GM21526 (cell line): ENCODE data around the gene HMCN1.
"Not testable (repeated sequence)": the region's sequence is repeated elsewhere in the genome, so short reads cannot be mapped to it uniquely, and the experiment has no call there.

Experiments
- ATAC-seq: cut with Tn5 transposase; IDR thresholded peaks from one replicate; pipeline ENCODE4 v1.9.1; 2021; ENCODE audit warnings: moderate library complexity; ENCODE audit not compliant: unreplicated experiment, low FRiP score

HMCN1 gene

DNA sequence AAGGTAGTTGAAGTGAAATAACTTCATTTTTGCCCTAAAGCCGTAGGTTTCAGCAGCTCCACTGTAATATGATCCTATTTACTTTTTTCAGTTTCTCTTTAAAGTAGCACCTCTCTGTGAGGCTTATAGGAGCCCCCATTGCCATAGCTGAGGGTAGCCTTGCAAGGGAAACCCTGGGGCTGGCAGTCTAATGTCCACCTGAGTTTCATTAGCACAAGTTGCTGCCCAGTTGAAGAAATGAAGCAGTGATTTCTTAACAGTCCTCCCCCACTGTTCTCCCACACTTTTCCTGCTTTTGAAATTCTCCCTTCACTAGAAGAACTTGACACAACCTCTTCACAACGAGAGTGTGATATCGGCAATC lies 1.5 kb downstream of the HMCN1 start:
- ATAC-seq = no peak

DNA sequence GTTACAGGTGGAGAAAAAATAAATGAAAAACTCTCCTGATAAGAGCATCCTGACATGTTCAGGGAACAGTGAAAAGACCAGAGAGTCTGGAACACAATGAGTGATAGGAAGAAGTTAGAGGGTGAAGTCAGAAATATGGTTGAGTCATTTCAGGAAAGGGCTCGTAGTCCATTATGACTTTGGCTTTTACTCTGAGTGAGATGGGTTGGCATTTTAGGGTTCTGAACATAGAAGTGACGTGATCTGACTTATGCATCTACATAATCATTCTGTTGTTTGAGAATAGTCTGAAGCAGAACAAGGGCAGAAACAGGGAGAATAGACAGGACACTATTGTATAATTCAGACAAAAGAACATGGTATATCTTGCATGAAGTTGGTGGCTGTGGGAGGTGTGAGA lies 5.8 kb downstream of the HMCN1 start:
- ATAC-seq = no peak

DNA sequence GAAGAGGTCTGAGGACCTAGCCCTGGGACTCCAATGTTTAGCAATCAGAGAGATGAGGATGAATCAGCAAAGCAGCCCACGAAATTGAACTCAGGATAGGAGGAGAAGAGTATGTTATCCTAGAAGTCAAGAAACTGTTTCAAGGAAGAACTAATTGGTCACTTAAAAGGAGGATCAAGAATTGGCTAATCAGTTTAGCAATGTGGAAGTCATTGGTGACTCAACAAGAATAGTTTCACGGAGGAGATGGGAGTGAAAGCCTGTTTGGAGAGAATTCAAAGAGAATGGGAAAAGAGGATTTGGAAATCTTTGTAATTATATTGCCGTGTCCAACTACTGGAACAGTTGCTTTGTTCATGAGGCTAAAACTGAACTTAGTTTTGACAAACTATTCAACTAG lies 7.4 kb downstream of the HMCN1 start:
- no peak for ATAC-seq

DNA sequence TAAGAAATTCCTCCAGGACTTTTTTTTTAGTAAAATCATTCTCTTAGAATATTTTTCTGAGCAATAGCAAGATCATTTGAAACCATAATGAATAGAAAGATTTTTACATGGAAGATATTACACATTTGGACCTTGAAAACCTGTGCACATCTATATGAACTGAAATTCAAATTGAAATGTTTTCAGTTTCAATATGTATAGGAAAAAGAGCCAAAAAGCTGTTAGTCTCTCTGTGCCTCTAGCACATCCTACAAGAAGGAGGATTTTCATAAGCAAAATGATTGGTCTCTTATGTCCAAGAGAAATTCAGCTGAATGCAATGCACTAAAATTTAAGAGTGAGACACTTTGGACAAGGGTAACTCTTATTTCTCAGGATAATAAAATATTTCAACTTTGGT lies 8.2 kb downstream of the HMCN1 start:
- no peak for ATAC-seq

DNA sequence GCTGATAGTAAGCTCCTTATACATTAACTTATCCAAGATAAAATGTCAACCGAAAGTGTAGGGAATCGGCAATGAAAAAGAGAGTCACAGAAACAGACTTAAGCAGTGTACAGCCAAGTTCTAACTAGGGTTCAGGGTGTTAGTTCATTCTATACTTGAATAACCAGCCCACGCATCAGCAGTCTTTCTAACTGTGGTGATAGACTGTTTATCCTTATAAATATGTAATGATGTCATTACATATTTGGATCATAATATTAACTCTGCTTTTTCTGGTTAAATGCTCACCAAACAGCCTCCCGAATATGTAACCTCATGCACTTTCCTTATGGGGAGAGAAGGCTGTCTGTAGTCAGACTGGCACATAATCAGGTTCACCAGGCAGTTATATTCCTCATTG lies 11.0 kb downstream of the HMCN1 start:
- ATAC-seq = no peak

DNA sequence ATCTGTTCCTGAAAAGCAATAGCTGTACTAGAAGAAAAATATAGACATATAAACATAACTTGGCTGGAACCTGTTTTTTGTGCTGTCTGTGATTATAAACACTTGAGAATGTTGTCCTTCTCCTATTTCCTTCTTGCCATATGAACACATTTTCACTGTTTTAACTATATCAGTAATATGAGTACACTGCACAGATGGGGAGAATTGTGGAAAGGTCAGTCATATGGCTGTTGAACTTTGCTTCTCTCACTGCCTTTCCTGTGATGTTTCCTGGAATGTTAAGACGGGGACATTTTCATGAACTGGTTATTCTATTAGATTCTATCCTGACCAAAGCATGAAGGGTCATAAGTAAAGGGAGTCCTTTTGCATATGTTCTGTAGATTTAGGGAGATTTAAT lies 24.9 kb downstream of the HMCN1 start:
- ATAC-seq = no peak

DNA sequence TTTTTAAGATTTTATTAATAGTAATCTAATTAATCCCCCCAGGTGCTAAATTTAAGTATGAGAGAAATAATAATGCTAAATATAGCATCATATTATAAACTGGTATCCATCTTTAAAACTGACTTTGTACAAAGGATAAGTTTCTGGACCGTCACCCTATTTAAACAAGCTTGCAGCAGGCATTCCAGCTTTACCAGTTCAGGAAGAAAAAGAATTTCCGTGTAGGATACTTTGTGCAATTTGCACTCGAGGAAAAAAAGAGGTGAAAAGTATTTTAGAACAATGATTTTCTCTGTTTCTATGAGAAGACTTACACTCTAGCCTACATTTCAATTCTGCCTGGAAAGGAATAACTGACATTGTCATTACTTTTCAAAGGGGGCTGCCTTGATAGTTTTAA lies 27.6 kb downstream of the HMCN1 start:
- ATAC-seq = no peak

DNA sequence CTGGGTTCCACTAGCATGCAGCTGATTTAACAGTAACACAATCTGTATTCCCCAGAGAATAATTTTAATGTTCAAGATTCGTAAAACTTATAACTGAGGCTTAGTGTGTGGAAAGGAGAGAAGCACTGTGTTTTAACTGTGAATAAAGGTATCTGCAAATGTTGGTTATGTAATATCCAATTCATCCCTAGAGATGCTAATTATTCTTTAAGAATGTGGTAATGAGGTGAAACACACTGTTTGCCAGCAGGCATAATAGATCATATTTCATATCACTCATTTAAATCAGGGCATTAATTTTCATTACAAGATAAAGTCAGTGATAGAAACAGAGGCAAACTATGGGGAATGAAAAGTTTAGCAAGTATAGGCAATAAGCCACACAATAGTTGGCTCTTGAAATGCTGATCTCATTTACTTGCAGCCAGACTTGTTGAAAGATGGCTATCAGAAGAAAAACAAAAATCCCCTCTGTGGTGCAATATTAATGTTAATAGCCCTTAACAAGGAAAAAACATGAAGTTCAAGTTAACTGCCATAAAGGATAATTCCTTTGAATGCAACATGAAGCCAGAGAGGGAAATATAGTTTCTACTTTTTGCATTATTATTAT lies 33.4 kb downstream of the HMCN1 start:
- no peak for ATAC-seq

DNA sequence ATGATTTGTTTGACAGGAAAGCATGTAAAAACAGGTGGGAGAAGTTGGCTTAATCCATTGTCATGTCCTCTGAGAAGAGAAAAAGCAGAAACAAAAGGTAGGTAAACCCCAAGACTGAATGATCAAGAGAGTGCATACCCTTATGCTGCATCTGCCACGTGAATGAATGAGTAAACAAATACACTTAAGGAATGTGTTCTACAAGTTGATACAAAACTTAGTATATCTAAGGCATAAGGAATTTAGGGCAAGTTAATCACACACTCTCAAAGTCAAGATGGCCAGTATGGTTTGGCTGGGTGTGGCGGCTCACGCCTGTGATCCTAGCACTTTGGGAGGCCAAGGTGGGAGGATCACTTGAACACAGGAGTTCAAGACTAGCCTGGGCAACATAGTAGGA lies 34.2 kb downstream of the HMCN1 start:
- no peak for ATAC-seq

DNA sequence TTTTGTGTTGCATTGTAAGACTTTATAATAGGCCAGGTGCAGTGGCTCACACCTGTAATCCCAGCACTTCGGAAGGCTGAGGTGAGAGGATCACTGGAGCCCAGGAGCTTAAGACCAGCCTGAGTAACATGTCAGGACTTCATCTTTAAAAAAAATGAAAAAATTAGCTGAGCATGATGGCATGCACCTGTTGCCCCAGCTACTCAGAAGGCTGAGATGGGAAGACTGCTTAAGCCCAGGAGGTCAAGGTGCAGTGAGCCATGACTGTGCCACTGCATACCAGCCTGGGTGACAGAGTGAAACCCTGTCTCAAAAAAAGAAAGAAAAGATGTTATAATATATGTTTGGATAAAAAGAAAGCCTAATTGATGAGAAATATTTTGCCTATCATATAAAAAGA lies 34.9 kb downstream of the HMCN1 start:
- no peak for ATAC-seq

DNA sequence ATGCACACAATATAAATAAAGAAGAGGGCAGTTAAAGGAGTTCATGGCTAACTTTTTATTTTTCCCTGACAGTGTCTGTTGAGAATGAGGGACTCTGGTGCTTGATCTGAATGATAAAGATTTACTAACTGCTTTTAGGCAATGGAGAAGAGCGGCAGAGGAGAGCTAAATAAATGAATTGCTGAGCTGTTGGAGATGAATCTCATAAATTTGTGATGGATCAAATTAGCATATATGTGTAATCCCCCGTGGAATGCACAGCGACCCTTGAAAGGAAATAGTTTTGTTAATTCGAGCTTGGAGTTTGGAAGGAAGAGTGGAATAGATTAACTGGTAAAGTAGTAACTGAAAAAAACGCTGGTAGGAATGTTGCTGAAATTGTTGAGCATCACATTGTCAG lies 40.2 kb downstream of the HMCN1 start:
- no peak for ATAC-seq

DNA sequence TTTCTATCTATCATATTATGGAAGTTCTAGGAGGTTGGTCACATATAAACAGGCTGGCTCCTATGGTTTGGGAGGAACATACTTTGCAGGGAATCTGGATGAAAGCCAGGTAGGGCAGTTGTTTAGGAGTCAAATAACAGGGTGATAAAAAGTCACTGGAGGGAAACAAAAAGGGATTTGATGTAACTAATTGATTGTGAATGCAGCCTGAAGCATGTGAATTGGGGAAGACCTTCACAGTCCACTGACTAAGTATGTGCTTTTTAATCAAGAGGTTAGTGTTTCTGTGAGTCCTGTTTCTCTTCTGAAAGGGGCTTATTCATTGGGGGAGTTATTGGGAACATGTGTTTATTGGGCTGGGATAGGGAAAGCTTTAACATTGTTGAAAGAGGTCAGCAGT lies 41.3 kb downstream of the HMCN1 start:
- no peak for ATAC-seq

DNA sequence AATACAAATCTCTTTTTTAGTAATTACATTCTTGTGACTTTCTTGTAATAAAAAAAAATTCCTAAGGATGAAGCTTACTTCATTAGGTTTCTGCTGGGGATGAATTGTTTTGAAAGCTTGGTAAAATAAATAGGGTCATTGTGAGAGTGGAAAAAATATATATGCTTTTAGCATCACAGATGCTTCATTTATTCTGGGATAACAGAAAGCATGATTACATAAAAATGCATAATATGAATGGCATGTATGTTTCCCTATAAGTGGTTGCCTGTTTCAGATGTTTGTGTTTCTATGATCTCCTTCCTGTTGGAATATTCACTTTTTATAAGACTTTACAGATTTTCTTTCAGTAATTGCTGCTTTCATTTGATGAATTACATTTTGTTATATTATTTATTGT lies 42.3 kb downstream of the HMCN1 start:
- no peak for ATAC-seq

DNA sequence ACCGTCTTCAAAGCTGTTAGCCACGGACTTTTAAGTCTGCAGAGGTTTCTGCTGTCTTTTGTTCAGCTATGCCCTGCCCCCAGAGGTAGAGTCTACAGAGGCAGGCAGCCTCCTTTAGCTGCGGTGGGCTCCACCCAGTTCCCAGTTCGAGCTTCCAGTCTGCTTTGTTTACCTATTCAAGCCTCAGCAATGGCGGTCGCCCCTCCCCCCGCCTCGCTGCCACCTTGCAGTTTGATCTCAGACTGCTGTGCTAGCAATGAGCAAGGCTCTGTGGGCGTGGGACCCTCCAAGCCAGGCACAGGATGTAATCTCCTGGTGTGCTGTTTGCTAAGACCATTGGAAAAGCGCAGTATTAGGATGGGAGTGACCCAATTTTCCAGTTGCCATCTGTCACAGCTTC lies 49.7 kb downstream of the HMCN1 start:
- ATAC-seq = not testable (repeated sequence)

DNA sequence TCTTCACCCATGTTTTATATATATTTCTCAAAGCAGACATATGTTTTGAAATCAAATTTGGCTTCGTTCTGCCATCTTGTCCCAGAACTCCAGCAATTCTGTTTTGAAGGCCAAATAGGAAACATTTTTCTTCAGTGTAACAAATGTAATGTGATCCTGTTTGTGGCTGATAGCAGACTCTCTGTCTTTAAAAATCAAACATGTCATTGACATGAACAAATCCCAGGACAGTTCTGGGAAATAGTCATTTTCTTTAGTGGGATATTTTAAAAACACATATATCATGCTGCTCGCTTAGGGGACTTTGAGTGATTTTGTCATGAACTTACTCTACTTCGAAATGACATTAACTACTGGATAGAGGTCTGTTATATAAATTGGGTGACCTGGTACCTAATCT lies 51.4 kb downstream of the HMCN1 start:
- no peak for ATAC-seq

DNA sequence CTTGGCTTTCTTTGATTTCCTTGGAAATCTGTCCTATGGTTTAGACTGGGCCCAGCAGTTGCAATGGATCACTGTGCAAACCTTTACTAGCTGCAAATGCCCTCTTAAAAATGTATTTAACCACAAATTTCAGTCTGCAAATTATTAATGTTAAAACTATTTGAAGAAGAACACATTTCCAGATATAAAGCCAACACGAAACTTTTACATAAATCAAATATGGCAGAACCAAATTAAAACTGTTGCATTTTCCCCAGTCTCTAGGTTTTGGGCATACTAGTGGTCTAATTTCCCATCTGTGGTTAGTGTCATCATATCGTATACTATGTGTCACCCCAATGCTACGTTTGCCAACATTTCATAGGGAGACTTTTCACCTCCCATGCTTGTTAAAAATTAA lies 52.3 kb downstream of the HMCN1 start:
- ATAC-seq = no peak

DNA sequence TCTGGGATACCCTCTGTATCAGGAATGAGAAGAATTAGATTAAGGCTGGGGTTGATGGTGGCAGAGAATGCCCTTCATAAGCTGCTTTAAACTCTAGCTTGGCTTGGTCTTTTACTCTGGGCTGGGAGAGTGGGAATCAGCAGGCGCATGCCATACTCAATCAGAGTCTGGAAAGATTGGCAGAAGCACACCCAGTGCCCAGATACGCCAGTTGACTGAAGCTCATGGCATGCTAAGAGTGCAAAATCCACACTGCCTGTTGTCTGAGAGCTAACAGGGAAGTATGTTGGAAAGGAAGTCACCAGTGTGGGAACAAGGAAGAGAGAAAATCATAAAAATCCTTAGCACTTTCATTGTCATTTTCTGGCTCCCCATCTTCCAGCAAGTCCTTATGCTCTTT lies 53.0 kb downstream of the HMCN1 start:
- no peak for ATAC-seq

DNA sequence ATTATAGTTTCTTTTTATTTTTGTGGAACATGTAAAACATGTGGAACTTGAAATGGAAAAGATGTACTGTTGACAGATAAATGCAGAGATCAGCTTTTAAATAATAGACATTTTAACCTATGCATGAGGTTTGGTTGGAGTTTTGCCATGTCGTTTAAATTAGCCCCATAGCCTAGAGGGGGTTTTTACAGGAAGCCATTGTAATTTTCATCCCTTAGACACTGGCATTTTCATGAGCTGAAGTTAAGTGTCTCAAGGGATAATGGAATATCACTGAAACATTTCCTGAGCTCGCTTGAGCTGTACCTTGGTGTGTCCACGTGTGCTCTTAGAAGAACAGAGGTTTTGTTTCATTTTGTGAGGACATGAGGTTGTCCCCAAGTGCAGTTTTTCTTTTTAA lies 54.2 kb downstream of the HMCN1 start:
- no peak for ATAC-seq

DNA sequence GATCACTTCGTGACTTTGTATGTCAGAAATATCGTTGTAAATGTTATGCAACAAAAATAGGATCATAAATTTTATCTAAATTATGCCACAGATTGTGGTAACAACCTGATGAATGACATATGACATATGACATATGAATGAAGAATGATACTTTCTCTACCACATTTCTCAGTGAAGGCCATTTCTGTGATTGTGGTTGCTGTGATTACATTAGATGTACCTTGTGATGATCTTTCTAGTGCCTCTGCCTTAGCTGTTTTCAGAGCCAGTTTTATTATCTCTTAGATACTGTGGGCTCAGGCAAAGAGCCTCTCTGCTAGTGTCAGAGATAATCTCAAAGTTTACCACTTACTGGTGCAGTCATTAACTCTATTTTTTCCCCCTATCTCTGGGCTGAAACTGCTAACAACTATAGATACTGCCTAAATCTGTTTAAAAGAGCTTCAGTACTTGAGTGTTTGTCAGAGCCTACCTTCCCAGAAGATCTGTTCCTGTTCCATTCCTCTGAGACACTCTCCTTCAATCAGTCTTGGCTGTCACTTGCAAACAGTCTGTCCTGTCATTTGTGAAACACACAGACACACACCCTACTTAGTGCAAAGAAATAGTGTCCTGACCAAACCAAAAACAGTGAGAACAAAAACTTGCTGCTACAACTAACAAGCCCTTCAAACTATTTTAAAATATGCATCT lies 55.5 kb downstream of the HMCN1 start:
- no peak for ATAC-seq

DNA sequence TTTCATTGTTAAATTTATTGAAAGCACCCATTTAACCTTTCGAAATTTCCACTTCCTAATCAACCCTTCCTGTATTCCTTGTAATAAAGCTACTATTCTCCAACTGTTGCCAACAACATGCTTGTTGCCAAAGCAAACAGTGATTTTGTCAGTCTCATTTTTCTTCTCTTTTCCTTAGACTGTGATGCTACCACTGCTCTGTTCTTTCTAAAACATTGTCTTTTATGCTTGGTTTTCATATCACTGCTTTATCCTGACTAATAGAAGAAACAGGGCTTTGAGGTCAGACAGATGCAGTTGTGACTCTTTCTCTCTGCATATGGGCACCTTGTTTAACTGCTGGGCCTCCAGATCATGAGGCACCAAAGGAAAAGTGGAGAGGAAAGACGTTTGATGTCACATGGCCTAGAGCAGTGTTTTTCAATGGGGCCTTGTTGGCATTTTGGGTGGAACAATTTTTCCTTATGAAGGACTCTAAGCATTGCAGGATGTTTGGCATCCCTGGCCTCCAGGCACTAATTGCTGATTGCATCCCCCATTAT lies 56.1 kb downstream of the HMCN1 start:
- ATAC-seq = no peak

DNA sequence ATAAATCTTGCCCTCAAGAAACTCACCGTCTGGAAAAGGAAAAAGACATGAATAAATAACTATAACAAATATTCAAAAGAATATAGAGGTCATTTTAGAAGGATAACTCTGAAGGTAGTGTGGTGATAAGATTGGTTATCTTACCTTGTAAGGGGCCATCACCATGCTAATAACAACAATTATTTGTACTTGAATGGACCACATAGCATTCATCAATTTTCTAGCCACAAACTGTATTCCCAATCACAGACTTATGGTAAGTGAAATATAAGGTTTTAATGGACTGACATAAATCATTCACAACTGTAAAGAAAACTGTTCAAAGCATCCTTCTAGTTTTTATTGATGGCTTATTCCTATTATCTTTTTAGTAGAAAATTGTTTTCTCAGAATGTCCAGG lies 57.8 kb downstream of the HMCN1 start:
- ATAC-seq = no peak

DNA sequence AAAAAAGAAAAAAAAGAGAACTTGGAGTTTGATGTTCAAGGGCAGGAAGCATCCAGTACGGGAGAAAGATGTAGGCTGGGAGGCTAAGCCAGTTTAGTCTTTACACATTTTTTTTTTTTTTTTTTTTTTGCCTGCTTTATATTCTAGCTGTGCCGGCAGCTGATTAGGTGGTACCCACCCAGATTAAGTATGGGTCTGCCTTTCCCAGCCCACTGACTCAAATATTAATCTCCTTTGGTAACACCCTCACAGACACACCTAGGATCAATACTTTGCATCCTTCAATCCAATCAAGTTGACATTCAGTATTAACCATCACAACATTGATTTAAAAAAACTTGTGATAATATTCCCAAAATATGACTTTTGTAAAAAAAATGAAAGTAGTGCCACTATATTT lies 60.3 kb downstream of the HMCN1 start:
- not testable (repeated sequence) for ATAC-seq

DNA sequence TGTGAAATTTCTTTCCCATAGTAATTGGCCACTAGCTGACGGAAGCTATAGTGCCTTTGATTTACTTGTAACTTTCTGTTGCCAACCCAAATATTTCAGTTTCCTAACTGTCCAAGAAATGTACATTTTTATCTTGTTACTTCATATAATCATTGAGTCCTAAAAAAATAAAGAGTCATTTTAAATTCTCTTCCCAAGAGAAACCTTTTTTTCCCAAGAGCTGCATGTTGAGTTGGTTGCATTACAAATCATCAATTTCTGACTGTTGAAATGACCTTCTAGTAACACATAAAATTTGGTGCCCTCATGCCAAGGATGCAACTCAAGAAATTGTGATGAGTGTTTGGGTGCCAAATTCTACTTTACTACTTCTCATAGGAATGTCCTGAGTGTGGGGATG lies 61.0 kb downstream of the HMCN1 start:
- ATAC-seq = no peak
